HepG2 (cell line): ENCODE data around the gene MT1A. TPM values are rescaled to one million over a fixed set of nuclear protein-coding genes. Genes with fewer than 3 reads are reported as not detected.

Experiments used
- DR1 ChIP-seq: sonication (generic); formaldehyde crosslinking; IDR thresholded peaks from 2 replicates; pipeline ENCODE4 v1.8.0; 2021; ENCODE audit warnings: mild to moderate bottlenecking, missing genetic modification reagents, inconsistent platforms
- E2F5 ChIP-seq: sonication (generic); formaldehyde crosslinking; conservative IDR thresholded peaks from 2 replicates; pipeline ENCODE4 v1.4.0; 2020; ENCODE audit warnings: missing genetic modification reagents
- KLF16 ChIP-seq, 2 experiments: sonication (generic) in 1 of 2; formaldehyde crosslinking in 1 of 2; IDR thresholded peaks; 2 replicates each; pipeline versions ENCODE4 v1.6.1 to v1.8.0; 2016 to 2023; ENCODE audit warnings: missing genetic modification reagents in 2 of 2, missing compliant biosample characterization in 1 of 2
- MAFK ChIP-seq, 2 experiments: IDR thresholded peaks in 1 of 2; conservative IDR thresholded peaks in 1 of 2; 2 replicates each; pipeline ENCODE4 v1.6.1; 2011; ENCODE audit warnings: improper control_type of control experiment in 2 of 2, low read length in 2 of 2
- MED8 ChIP-seq: sonication (generic); formaldehyde crosslinking; IDR thresholded peaks from 2 replicates; pipeline ENCODE4 v1.8.1; 2023; ENCODE audit warnings: mild to moderate bottlenecking, missing genetic modification reagents; ENCODE audit not compliant: insufficient replicate concordance
- MXD1 ChIP-seq: sonication (generic); formaldehyde crosslinking; IDR thresholded peaks from 2 replicates; pipeline ENCODE4 v1.4.0; 2020; ENCODE audit warnings: mild to moderate bottlenecking, missing genetic modification reagents
- ZKSCAN1 ChIP-seq: fragments of 150-350 bp; IDR thresholded peaks from 2 replicates; pipeline ENCODE4 v1.6.1; 2014; ENCODE audit warnings: low read length
- ZNF18 ChIP-seq: sonication (generic); formaldehyde crosslinking; IDR thresholded peaks from 2 replicates; pipeline ENCODE4 v1.8.0; 2022; ENCODE audit warnings: mild to moderate bottlenecking, missing genetic modification reagents; ENCODE audit not compliant: insufficient replicate concordance
- ZNF225 ChIP-seq: sonication (generic); formaldehyde crosslinking; IDR thresholded peaks from 2 replicates; pipeline ENCODE4 v1.4.0; 2020; ENCODE audit warnings: mild to moderate bottlenecking, missing genetic modification reagents
- ZNF234 ChIP-seq: sonication (generic); formaldehyde crosslinking; conservative IDR thresholded peaks from 2 replicates; pipeline ENCODE4 v1.5.1; 2020; ENCODE audit warnings: mild to moderate bottlenecking, missing genetic modification reagents
- ZNF280D ChIP-seq: sonication (generic); formaldehyde crosslinking; IDR thresholded peaks from 2 replicates; pipeline ENCODE4 v1.5.1; 2020; ENCODE audit warnings: mild to moderate bottlenecking, missing genetic modification reagents
- ZNF446 ChIP-seq: sonication (generic); formaldehyde crosslinking; IDR thresholded peaks from 2 replicates; pipeline ENCODE4 v1.5.0; 2020; ENCODE audit warnings: mild to moderate bottlenecking, missing genetic modification reagents
- ZNF468 ChIP-seq: sonication (generic); formaldehyde crosslinking; IDR thresholded peaks from 2 replicates; pipeline ENCODE4 v1.8.0; 2022; ENCODE audit warnings: mild to moderate bottlenecking, moderate library complexity, missing genetic modification reagents
- ZNF619 ChIP-seq: sonication (generic); formaldehyde crosslinking; IDR thresholded peaks from 2 replicates; pipeline ENCODE4 v1.4.0; 2020; ENCODE audit warnings: mild to moderate bottlenecking, missing genetic modification reagents
- ZNF746 ChIP-seq: sonication (generic); formaldehyde crosslinking; IDR thresholded peaks from 2 replicates; pipeline ENCODE4 v1.8.0; 2022; ENCODE audit warnings: mild to moderate bottlenecking, missing genetic modification reagents
- ZNF75D ChIP-seq: sonication (generic); formaldehyde crosslinking; IDR thresholded peaks from 2 replicates; pipeline ENCODE4 v1.8.1; 2023; ENCODE audit warnings: missing genetic modification reagents, mild to moderate bottlenecking, borderline replicate concordance
- ZNF879 ChIP-seq: sonication (generic); formaldehyde crosslinking; IDR thresholded peaks from 2 replicates; pipeline ENCODE4 v1.8.1; 2023; ENCODE audit warnings: missing genetic modification reagents
- polyA plus RNA-seq, 8 experiments: library from polyadenylated mRNA; depleted of rRNA in 3 of 8; stranded (reverse) in 7 of 8; unstranded in 1 of 8; fragments of >200 nt; fragmentation: Illumina TruSeq in 4 of 8; extraction: Trizol in 4 of 8; gene quantifications; 2 replicates each; pipeline versions ENCODE4 v1.2.1 to v1.2.3, GENCODE V29; 2011 to 2016; ENCODE audit warnings: low read depth in 4 of 8, missing spikeins in 1 of 8, mixed read lengths in 1 of 8; ENCODE audit not compliant: insufficient read depth in 1 of 8
- total RNA-seq, 5 experiments: library from RNA; depleted of rRNA; stranded (reverse); fragments of >200 nt; fragmentation: Illumina TruSeq; extraction: Trizol; gene quantifications; 2 replicates each; pipeline ENCODE4 v1.2.3, GENCODE V29; 2016; ENCODE audit warnings: low read depth in 1 of 5
- TF ChIP-seq, protein P1 (sequence below): sonication (generic); formaldehyde crosslinking; conservative IDR thresholded peaks from 2 replicates; pipeline ENCODE4 v1.8.0; 2022; ENCODE audit warnings: low read depth, missing genetic modification reagents
- TF ChIP-seq, protein P2 (sequence below): sonication (generic); formaldehyde crosslinking; IDR thresholded peaks from 2 replicates; pipeline ENCODE4 v1.5.1; 2020; ENCODE audit warnings: missing genetic modification reagents, mild to moderate bottlenecking, borderline replicate concordance

The MT1A gene
- total and polyA plus RNA-seq, 2 of the 13 experiments (the other 11 are each of a cell fraction or from before 2014, with no cell fraction given) = 8.3 to 10.4 TPM

DNA sequence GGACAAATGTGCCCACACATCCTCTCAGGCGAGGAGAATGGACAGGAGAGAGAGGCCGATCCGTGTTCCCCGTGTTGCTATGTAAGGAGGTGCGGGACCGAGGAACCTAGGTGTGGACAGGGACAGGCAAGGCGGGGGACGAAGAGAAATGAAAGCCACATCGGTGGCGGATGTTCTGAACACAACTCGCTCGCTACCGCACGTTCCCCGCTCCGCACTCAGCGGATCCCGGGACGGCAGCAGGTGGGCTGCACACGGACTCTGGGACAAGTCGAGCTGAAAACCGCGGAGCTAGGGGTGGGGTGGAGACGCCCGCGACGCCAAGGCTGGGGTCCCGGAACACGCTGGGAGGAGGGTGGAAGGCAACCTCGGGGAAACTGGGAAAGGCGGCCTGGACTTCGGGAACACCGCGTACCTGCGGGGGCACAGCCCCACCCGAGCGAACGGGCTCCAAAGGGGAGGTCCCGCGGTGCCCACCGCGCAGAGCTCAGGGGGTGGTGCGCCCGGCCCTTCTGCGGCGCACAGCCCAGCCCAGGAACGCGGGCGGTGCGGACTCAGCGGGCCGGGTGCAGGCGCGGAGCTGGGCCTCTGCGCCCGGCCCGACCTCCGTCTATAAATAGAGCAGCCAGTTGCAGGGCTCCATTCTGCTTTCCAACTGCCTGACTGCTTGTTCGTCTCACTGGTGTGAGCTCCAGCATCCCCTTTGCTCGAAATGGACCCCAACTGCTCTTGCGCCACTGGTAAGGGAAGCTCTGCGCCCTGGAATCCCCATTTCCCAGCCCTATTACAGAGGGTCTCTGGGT lies 13.1 kb upstream of the MT1A start, which contains the start of gene MT1E (continued):
- peak; percentile 37; the same call in 1 of the 2 replicates for TF ChIP-seq E2F5 (CRISPR knock-in tag)
- no peak for TF ChIP-seq ZNF234
- TF ChIP-seq ZNF746 (CRISPR knock-in tag) = 0 out of 2 replicates have a peak, but pooled peaks have one; percentile 29
- peak; percentile 29; the same call in 1 of the 2 replicates for TF ChIP-seq MXD1
- 0 out of 2 replicates have a peak, but pooled peaks have one; percentile 10 for TF ChIP-seq ZNF619 (CRISPR knock-in tag)
- no peak for TF ChIP-seq ZNF879 (CRISPR knock-in tag)
- TF ChIP-seq ZNF280D = peak; percentile 56; the same call in 1 of the 2 replicates
- TF ChIP-seq MAFK (conservative IDR thresholded peaks at IDR 0.05 in 1 of 2, IDR thresholded peaks at IDR 0.05 in 1 of 2; ENCODE audit: low read length in 2 of 2) = no peak
- TF ChIP-seq, protein P1, sequence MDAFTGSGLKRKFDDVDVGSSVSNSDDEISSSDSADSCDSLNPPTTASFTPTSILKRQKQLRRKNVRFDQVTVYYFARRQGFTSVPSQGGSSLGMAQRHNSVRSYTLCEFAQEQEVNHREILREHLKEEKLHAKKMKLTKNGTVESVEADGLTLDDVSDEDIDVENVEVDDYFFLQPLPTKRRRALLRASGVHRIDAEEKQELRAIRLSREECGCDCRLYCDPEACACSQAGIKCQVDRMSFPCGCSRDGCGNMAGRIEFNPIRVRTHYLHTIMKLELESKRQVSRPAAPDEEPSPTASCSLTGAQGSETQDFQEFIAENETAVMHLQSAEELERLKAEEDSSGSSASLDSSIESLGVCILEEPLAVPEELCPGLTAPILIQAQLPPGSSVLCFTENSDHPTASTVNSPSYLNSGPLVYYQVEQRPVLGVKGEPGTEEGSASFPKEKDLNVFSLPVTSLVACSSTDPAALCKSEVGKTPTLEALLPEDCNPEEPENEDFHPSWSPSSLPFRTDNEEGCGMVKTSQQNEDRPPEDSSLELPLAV (CRISPR knock-in tag) = no peak; the same call in 1 of the 2 replicates
- no peak for TF ChIP-seq ZNF75D (CRISPR knock-in tag)
- peak; percentile 25 for TF ChIP-seq ZNF18 (CRISPR knock-in tag)
- TF ChIP-seq, protein P2, sequence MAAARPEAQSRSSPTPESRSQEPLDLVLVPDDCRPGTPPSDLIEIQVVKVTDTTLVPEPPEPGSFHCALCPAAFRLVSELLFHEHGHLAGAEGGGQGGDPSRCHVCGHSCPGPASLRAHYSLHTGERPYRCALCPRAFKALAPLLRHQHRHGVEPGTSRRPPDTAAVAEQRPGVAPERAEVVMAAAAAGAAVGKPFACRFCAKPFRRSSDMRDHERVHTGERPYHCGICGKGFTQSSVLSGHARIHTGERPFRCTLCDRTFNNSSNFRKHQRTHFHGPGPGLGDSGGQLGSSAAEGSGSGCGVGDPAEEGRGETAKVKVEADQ (CRISPR knock-in tag) = 0 out of 2 replicates have a peak, but pooled peaks have one; percentile 28
- TF ChIP-seq MED8 (CRISPR knock-in tag) = no peak
- TF ChIP-seq ZNF225 (CRISPR knock-in tag) = no peak
- no peak for TF ChIP-seq ZKSCAN1
- TF ChIP-seq DR1 = 0 out of 2 replicates have a peak, but pooled peaks have one; percentile 55
- TF ChIP-seq ZNF468 (CRISPR knock-in tag) = 0 out of 2 replicates have a peak, but pooled peaks have one; percentile 78
- TF ChIP-seq ZNF446 (CRISPR knock-in tag) = peak; percentile 73; the same call in 1 of the 2 replicates
- peak in 1 of 2 experiments; percentile 47; a peak in 2 of 4 replicates for TF ChIP-seq KLF16 (CRISPR knock-in tag; IDR thresholded peaks at IDR 0.05)
